ENCODE measurements around the gene PSME3IP1. TPM values are rescaled to one million over a fixed set of nuclear protein-coding genes. Genes with fewer than 3 reads are reported as not detected.

PSME3IP1 gene
- total and polyA plus RNA-seq, 2 experiments from 2014 or later, result 64.2 to 73.2 TPM

GRCh38 chr16:57223057-57223456 is 37.2 kb upstream of the PSME3IP1 start:
- TF ChIP-seq EZH2phosphoT487 (IDR thresholded peaks at IDR 0.05; ENCODE audit: low read depth, severe bottlenecking, unreplicated experiment) (no peak), CTCF (IDR thresholded peaks at IDR 0.05; ENCODE audit: poor library complexity) (no peak), EZH2 (IDR thresholded peaks at IDR 0.05; ENCODE audit: borderline replicate concordance) (no peak)
- Histone ChIP-seq H3K9me3 (ENCODE audit: low read depth) (no peaks in the 10 kb centered on the region), H3K27me3 (no peaks in the 10 kb centered on the region), H4K20me1 (ENCODE audit: insufficient read depth, poor library complexity, severe bottlenecking) (no peaks in the 10 kb centered on the region), H3K27ac (no peak overlapping the region), H3K4me1 (ENCODE audit: insufficient read depth) (no peaks in the 10 kb centered on the region), H3K4me3 (no peak overlapping the region), H2AFZ (no peak overlapping the region), H3K4me2 (no peak overlapping the region), H3K36me3 (replicated peaks; ENCODE audit: insufficient read depth, low read depth) (peaks cover 10% of the 10 kb centered on the region), H3K9me2 (replicated peaks; ENCODE audit: insufficient read depth) (no peaks in the 10 kb centered on the region), H3K79me2 (peaks cover 7% of the 10 kb centered on the region)
- WGBS (ENCODE audit: low lambda C conversion rate, missing lambda C conversion rate), result 97% methylated on average over 1 of the region's 1 CpG
- DNase-seq (ENCODE audit: low spot score), result no peak

GRCh38 chr16:57216968-57217367 is 31.1 kb upstream of the PSME3IP1 start:
- Histone ChIP-seq H3K36me3 (replicated peaks; ENCODE audit: insufficient read depth, low read depth) (peaks cover 19% of the 10 kb centered on the region), H3K79me2 (peaks cover 6% of the 10 kb centered on the region), H3K4me1 (ENCODE audit: insufficient read depth) (no peaks in the 10 kb centered on the region), H4K20me1 (ENCODE audit: insufficient read depth, poor library complexity, severe bottlenecking) (no peaks in the 10 kb centered on the region), H3K4me2 (no peak overlapping the region), H3K9me3 (ENCODE audit: low read depth) (no peaks in the 10 kb centered on the region), H3K27ac (no peak overlapping the region), H3K27me3 (no peaks in the 10 kb centered on the region), H2AFZ (no peak overlapping the region), H3K4me3 (no peak overlapping the region), H3K9me2 (replicated peaks; ENCODE audit: insufficient read depth) (no peaks in the 10 kb centered on the region)
- no peak for TF ChIP-seq CTCF (IDR thresholded peaks at IDR 0.05; ENCODE audit: poor library complexity)
- TF ChIP-seq EZH2phosphoT487 (IDR thresholded peaks at IDR 0.05; ENCODE audit: low read depth, severe bottlenecking, unreplicated experiment), result no peak
- no peak for TF ChIP-seq EZH2 (IDR thresholded peaks at IDR 0.05; ENCODE audit: borderline replicate concordance)
- no peak for DNase-seq (ENCODE audit: low spot score)
- 93% methylated on average over 2 of the region's 2 CpGs for WGBS (ENCODE audit: low lambda C conversion rate, missing lambda C conversion rate)

GRCh38 chr16:57213462-57213861 is 27.6 kb upstream of the PSME3IP1 start:
- Histone ChIP-seq H3K79me2 (peaks cover 3% of the 10 kb centered on the region), H3K27ac (no peak overlapping the region), H4K20me1 (ENCODE audit: insufficient read depth, poor library complexity, severe bottlenecking) (no peaks in the 10 kb centered on the region), H3K4me2 (no peak overlapping the region), H3K4me3 (no peak overlapping the region), H3K36me3 (replicated peaks; ENCODE audit: insufficient read depth, low read depth) (peaks cover 15% of the 10 kb centered on the region), H2AFZ (no peak overlapping the region), H3K9me3 (ENCODE audit: low read depth) (no peaks in the 10 kb centered on the region), H3K9me2 (replicated peaks; ENCODE audit: insufficient read depth) (no peaks in the 10 kb centered on the region), H3K27me3 (no peaks in the 10 kb centered on the region), H3K4me1 (ENCODE audit: insufficient read depth) (no peaks in the 10 kb centered on the region)
- no peak for DNase-seq (ENCODE audit: low spot score)
- 96% methylated on average over 1 of the region's 1 CpG for WGBS (ENCODE audit: low lambda C conversion rate, missing lambda C conversion rate)
- no peak for TF ChIP-seq EZH2phosphoT487 (IDR thresholded peaks at IDR 0.05; ENCODE audit: low read depth, severe bottlenecking, unreplicated experiment)
- TF ChIP-seq CTCF (IDR thresholded peaks at IDR 0.05; ENCODE audit: poor library complexity), result no peak
- TF ChIP-seq EZH2 (IDR thresholded peaks at IDR 0.05; ENCODE audit: borderline replicate concordance), result no peak

- Histone ChIP-seq H3K36me3 (replicated peaks; ENCODE audit: insufficient read depth, low read depth) (no peaks in the 10 kb centered on the region), H3K4me2 (no peak overlapping the region), H3K4me3 (no peak overlapping the region), H3K4me1 (ENCODE audit: insufficient read depth) (no peaks in the 10 kb centered on the region), H3K9me3 (ENCODE audit: low read depth) (no peaks in the 10 kb centered on the region), H3K27me3 (no peaks in the 10 kb centered on the region), H4K20me1 (ENCODE audit: insufficient read depth, poor library complexity, severe bottlenecking) (no peaks in the 10 kb centered on the region), H3K79me2 (peaks cover 6% of the 10 kb centered on the region), H3K9me2 (replicated peaks; ENCODE audit: insufficient read depth) (no peaks in the 10 kb centered on the region), H2AFZ (no peak overlapping the region), H3K27ac (no peak overlapping the region)
- 100% methylated on average over 5 of the region's 5 CpGs for WGBS (ENCODE audit: low lambda C conversion rate, missing lambda C conversion rate)
- TF ChIP-seq EZH2 (IDR thresholded peaks at IDR 0.05; ENCODE audit: borderline replicate concordance) (no peak), EZH2phosphoT487 (IDR thresholded peaks at IDR 0.05; ENCODE audit: low read depth, severe bottlenecking, unreplicated experiment) (no peak), CTCF (IDR thresholded peaks at IDR 0.05; ENCODE audit: poor library complexity) (no peak)
- no peak for DNase-seq (ENCODE audit: low spot score)
These were observed 23.9 kb upstream of the PSME3IP1 start for GRCh38 chr16:57209780-57210179.
